H1 (cell line): Measurements from ENCODE around the gene C1QA. TPM values are rescaled to one million over a fixed set of nuclear protein-coding genes. Genes with fewer than 3 reads are reported as not detected.

Experiments used
- CTCF ChIA-PET: fragments of 300-600 bp; sonication (Branson Sonifier 250); formaldehyde crosslinking; loops from one replicate; lab custom pipeline; 2021; ENCODE audit not compliant: partially characterized antibody; lab: Charles Lee
- POLR2A ChIA-PET: fragments of 300-600 bp; sonication (Branson Sonifier 250); formaldehyde crosslinking; loops from one replicate; lab custom pipeline; 2021; ENCODE audit warnings: inconsistent platforms; ENCODE audit not compliant: partially characterized antibody; lab: Charles Lee
- DNase-seq, 2 experiments: peaks; one replicate each; pipeline versions ENCODE4 v3.0.0 to v3.0.0-alpha.2; 2010 to 2022; ENCODE audit warnings: low spot score in 2 of 2, low read depth in 1 of 2, mixed read lengths in 1 of 2
- FAIRE-seq: peaks from 2 replicates; lab custom pipeline; 2011; peaks lifted over from hg19 to GRCh38; lab: Jason Lieb, UNC
- H2AFZ ChIP-seq: 2 replicates; pipeline ENCODE4 v1.8.1; 2012; ENCODE audit warnings: low read length, inconsistent platforms
- H2AK5ac ChIP-seq: 2 replicates; pipeline ENCODE4 v1.6.1; 2013; ENCODE audit warnings: low read depth, low read length
- H2BK120ac ChIP-seq: replicated peaks from 2 replicates; pipeline ENCODE3; 2013; ENCODE audit warnings: low read depth, low read length, inconsistent platforms
- H2BK12ac ChIP-seq: 2 replicates; pipeline ENCODE4 v1.6.1; 2013; ENCODE audit warnings: low read depth, low read length
- H2BK15ac ChIP-seq: 2 replicates; pipeline ENCODE4 v1.6.1; 2013; ENCODE audit warnings: low read length
- H2BK20ac ChIP-seq: 2 replicates; pipeline ENCODE4 v1.6.1; 2013; ENCODE audit warnings: low read length
- H2BK5ac ChIP-seq: 2 replicates; pipeline ENCODE4 v1.6.1; 2013; ENCODE audit warnings: low read depth, low read length
- H3K14ac ChIP-seq: 2 replicates; pipeline ENCODE4 v1.6.1; 2013; ENCODE audit warnings: inconsistent platforms; ENCODE audit not compliant: insufficient read length
- H3K18ac ChIP-seq: 2 replicates; pipeline ENCODE4 v1.6.1; 2013; ENCODE audit warnings: low read length; ENCODE audit errors: extremely low read depth
- H3K23ac ChIP-seq: 2 replicates; pipeline ENCODE4 v1.6.1; 2013; ENCODE audit warnings: inconsistent platforms; ENCODE audit not compliant: insufficient read length
- H3K23me2 ChIP-seq: 2 replicates; pipeline ENCODE4 v1.6.1; 2013; ENCODE audit warnings: low read depth, low read length
- H3K27ac ChIP-seq: 2 replicates; pipeline ENCODE4 v1.6.1; 2011; ENCODE audit warnings: low read depth, low read length, inconsistent platforms
- H3K27me3 ChIP-seq, 4 experiments: replicated peaks in 1 of 4; 1 replicate in 1 of 4; 2 replicates in 3 of 4; pipeline versions ENCODE4 v1.6.1 to v1.8.1; 2011 to 2013; ENCODE audit warnings: low read length in 3 of 4, mild to moderate bottlenecking in 3 of 4, inconsistent platforms in 2 of 4, mixed read lengths in 2 of 4, moderate library complexity in 1 of 4; ENCODE audit not compliant: control insufficient read depth in 3 of 4, insufficient read depth in 3 of 4; ENCODE audit errors: extremely low read depth in 1 of 4
- H3K36me3 ChIP-seq, 4 experiments: 2 replicates each; pipeline versions ENCODE4 v1.6.1 to v1.8.1; 2011 to 2013; ENCODE audit warnings: mild to moderate bottlenecking in 4 of 4, low read length in 3 of 4, moderate library complexity in 2 of 4, control low read depth in 1 of 4, inconsistent platforms in 1 of 4; ENCODE audit not compliant: insufficient read depth in 4 of 4, control insufficient read depth in 2 of 4
- H3K4ac ChIP-seq: replicated peaks from 2 replicates; pipeline ENCODE3; 2013; ENCODE audit warnings: low read length, low read depth, mixed read lengths, inconsistent platforms; ENCODE audit not compliant: insufficient read length
- H3K4me1 ChIP-seq, 4 experiments: replicated peaks in 1 of 4; 1 replicate in 1 of 4; 2 replicates in 3 of 4; pipeline versions ENCODE4 v1.6.1 to v1.8.1; 2011 to 2013; ENCODE audit warnings: low read length in 3 of 4, inconsistent platforms in 2 of 4, mixed read lengths in 1 of 4; ENCODE audit not compliant: insufficient read depth in 4 of 4, control insufficient read depth in 3 of 4
- H3K4me2 ChIP-seq, 2 experiments: 2 replicates each; pipeline versions ENCODE4 v1.6.1 to v1.8.1; 2011 to 2013; ENCODE audit warnings: low read depth in 2 of 2, low read length in 2 of 2, control low read depth in 1 of 2, inconsistent platforms in 1 of 2, mild to moderate bottlenecking in 1 of 2; ENCODE audit not compliant: insufficient read depth in 1 of 2
- H3K4me3 ChIP-seq, 4 experiments: fragments of 200-600, 300-600 bp in 1 of 4; sonication (generic), shearing (Covaris generic), sonication (Bioruptor Twin) in 1 of 4; 2 replicates each; pipeline versions ENCODE4 v1.5.1 to v1.8.1; 2011 to 2016; ENCODE audit warnings: low read length in 4 of 4, low read depth in 3 of 4, control low read depth in 2 of 4, inconsistent platforms in 2 of 4, mild to moderate bottlenecking in 2 of 4, mixed read lengths in 1 of 4, moderate library complexity in 1 of 4; ENCODE audit not compliant: insufficient read depth in 2 of 4; ENCODE audit errors: extremely low read depth in 1 of 4
- H3K56ac ChIP-seq: replicated peaks from 2 replicates; pipeline ENCODE3; 2013; ENCODE audit warnings: low read depth, mild to moderate bottlenecking, mixed read lengths, low read length, inconsistent platforms; ENCODE audit not compliant: insufficient read length
- H3K79me1 ChIP-seq: 2 replicates; pipeline ENCODE4 v1.6.1; 2013; ENCODE audit warnings: low read depth, low read length, control low read depth
- H3K79me2 ChIP-seq, 2 experiments: 2 replicates each; pipeline versions ENCODE4 v1.6.1 to v1.8.1; 2012 to 2013; ENCODE audit warnings: low read length in 2 of 2, mild to moderate bottlenecking in 2 of 2, inconsistent platforms in 1 of 2; ENCODE audit not compliant: insufficient read depth in 2 of 2, control insufficient read depth in 1 of 2
- H3K9ac ChIP-seq, 4 experiments: replicated peaks in 1 of 4; 1 replicate in 1 of 4; 2 replicates in 3 of 4; pipeline versions ENCODE4 v1.6.1 to v1.8.1; 2011 to 2013; ENCODE audit warnings: low read depth in 3 of 4, low read length in 3 of 4, control low read depth in 2 of 4, mild to moderate bottlenecking in 2 of 4, moderate library complexity in 2 of 4, inconsistent platforms in 1 of 4; ENCODE audit errors: extremely low read depth in 1 of 4
- H3K9me3 ChIP-seq, 2 experiments: 2 replicates each; pipeline versions ENCODE4 v1.6.1 to v1.8.1; 2012 to 2013; ENCODE audit warnings: mild to moderate bottlenecking in 2 of 2, moderate library complexity in 2 of 2, control low read depth in 1 of 2, inconsistent platforms in 1 of 2, low read depth in 1 of 2, low read length in 1 of 2, mixed read lengths in 1 of 2; ENCODE audit not compliant: insufficient read depth in 2 of 2
- H4K20me1 ChIP-seq, 2 experiments: replicated peaks in 1 of 2; 2 replicates each; pipeline versions ENCODE3 to v1.8.1; 2011 to 2013; ENCODE audit warnings: inconsistent platforms in 2 of 2, low read length in 2 of 2, mild to moderate bottlenecking in 1 of 2; ENCODE audit not compliant: insufficient read depth in 2 of 2, control insufficient read depth in 1 of 2
- H4K5ac ChIP-seq: 2 replicates; pipeline ENCODE4 v1.6.1; 2013; ENCODE audit warnings: low read length, low read depth, mixed read lengths, inconsistent platforms; ENCODE audit not compliant: insufficient read length
- H4K8ac ChIP-seq: 2 replicates; pipeline ENCODE4 v1.8.0; 2013; ENCODE audit warnings: mild to moderate bottlenecking, moderate library complexity, low read length, inconsistent platforms; ENCODE audit not compliant: insufficient read depth; ENCODE audit errors: extremely low read depth
- H4K91ac ChIP-seq: replicated peaks from 2 replicates; pipeline ENCODE3; 2013; ENCODE audit warnings: low read length, mixed read lengths, inconsistent platforms; ENCODE audit not compliant: insufficient read length
- EZH2 ChIP-seq: fragments of 200-600 bp; sonication (generic); IDR thresholded peaks from 2 replicates; pipeline ENCODE4 v1.7.1; 2012; ENCODE audit warnings: low read depth, mild to moderate bottlenecking, moderate library complexity, low read length, inconsistent platforms; ENCODE audit not compliant: severe bottlenecking
- GTF2F1 ChIP-seq: IDR thresholded peaks from 2 replicates; pipeline ENCODE4 v1.6.1; 2012; ENCODE audit warnings: low read depth, low read length, improper control_type of control experiment, borderline replicate concordance
- NRF1 ChIP-seq: IDR thresholded peaks from 2 replicates; pipeline ENCODE4 v1.6.1; 2011; ENCODE audit warnings: mild to moderate bottlenecking, low read depth, low read length, improper control_type of control experiment
- TAF1 ChIP-seq: IDR thresholded peaks from 2 replicates; pipeline ENCODE4 v1.6.1; 2011; ENCODE audit warnings: mild to moderate bottlenecking, low read depth, low read length
- WGBS, 2 experiments: shearing (Covaris generic) in 1 of 2; methylation state at CpG; one replicate each; pipeline versions ENCODE4 v1.1.6 to v1.1.7; 2013 to 2015; ENCODE audit warnings: low lambda C conversion rate in 2 of 2, mixed read lengths in 2 of 2, inconsistent platforms in 1 of 2, low coverage in 1 of 2, missing lambda C conversion rate in 1 of 2; ENCODE audit not compliant: insufficient replicate concordance in 2 of 2, insufficient coverage in 1 of 2, insufficient read length in 1 of 2; ENCODE audit errors: extremely low coverage in 1 of 2, missing lambda C conversion rate in 1 of 2; 5-methylcytosine and 5-hydroxymethylcytosine counted together
- polyA plus RNA-seq, 7 experiments: library from polyadenylated mRNA; depleted of rRNA in 3 of 7; stranded (reverse) in 5 of 7; unstranded in 2 of 7; fragments of >200 nt in 5 of 7; fragments of 200-250 nt in 2 of 7; gene quantifications; 1 replicate in 5 of 7; 2 replicates in 1 of 7; 4 replicates in 1 of 7; pipeline versions ENCODE4 v1.2.1 to v1.2.3, GENCODE V29; 2011 to 2013; ENCODE audit warnings: missing spikeins in 2 of 7, mixed read lengths in 2 of 7
- total RNA-seq: library from RNA; stranded (reverse); fragmentation: NEBNext Ultra II Directional; extraction: Animal tissue kit (Norgen Biotek cat#: 25700); gene quantifications from 2 replicates; pipeline ENCODE4 v1.2.1, GENCODE V29; 2021

C1QA gene
- total and polyA plus RNA-seq, 2 of the 8 experiments (the other 6 are each of a cell fraction or from before 2014, with no cell fraction given): not detected

GRCh38 chr1:22637907-22638445 lies 1.5 kb downstream of the C1QA start:
- Histone ChIP-seq H3K23ac (no peak overlapping the region), H3K27me3 (no peaks in the 10 kb centered on the region; a peak in 1 of 7 replicates), H3K27ac (no peak overlapping the region), H3K4me1 (peaks cover 0 to 6% (median 4%) of the 10 kb centered on the region in 4 experiments; a peak in 4 of 7 replicates), H4K20me1 (no peaks in the 10 kb centered on the region), H3K9me3 (peaks cover 6 to 8% of the 10 kb centered on the region in 2 experiments; a peak in 2 of 4 replicates), H3K4me2 (no peak overlapping the region), H2BK5ac (no peak overlapping the region), H3K4me3 (no peak overlapping the region), H2BK12ac (no peak overlapping the region), H3K36me3 (no peaks in the 10 kb centered on the region), H4K91ac (no peak overlapping the region), H3K14ac (no peak overlapping the region), H2AK5ac (no peak overlapping the region), H3K79me1 (no peaks in the 10 kb centered on the region), H2BK15ac (no peak overlapping the region), H3K79me2 (no peaks in the 10 kb centered on the region), H3K56ac (no peak overlapping the region), H3K9ac (no peak overlapping the region), H4K5ac (no peak overlapping the region), H3K18ac (no peak overlapping the region), H3K4ac (no peak overlapping the region), H2BK20ac (no peak overlapping the region), H2AFZ (no peak overlapping the region), H3K23me2 (no peaks in the 10 kb centered on the region), H2BK120ac (no peak overlapping the region), H4K8ac (no peak overlapping the region)
- CTCF ChIA-PET: no interaction called here
- POLR2A ChIA-PET: no interaction called here
- FAIRE-seq: no peak
- WGBS, 2 experiments: 83% methylated on average over 3 of the region's 3 CpGs; no CpG with 5 or more reads in 1 of the 2 experiments
- no peak for DNase-seq
- TF ChIP-seq NRF1 (no peak), GTF2F1 (no peak), EZH2 (no peak), TAF1 (no peak)
